Transverse colon (tissue), 3 donors: ENCODE measurements around the gene ABCB10.

Experiments
- CTCF ChIP-seq, 5 experiments: fragments of 200-600 bp in 3 of 5; fragments of 450-650 bp in 2 of 5; sonication (generic) in 3 of 5; IDR thresholded peaks; 1 replicate in 2 of 5; 2 replicates in 3 of 5; pipeline ENCODE4 v1.5.1; 2016 to 2017; ENCODE audit warnings: antibody characterized with exemption in 5 of 5, inconsistent platforms in 3 of 5, mild to moderate bottlenecking in 2 of 5, moderate library complexity in 1 of 5
- EP300 ChIP-seq: sonication (generic); formaldehyde crosslinking; IDR thresholded peaks from one replicate; pipeline ENCODE4 v1.6.1; 2017; ENCODE audit warnings: antibody characterized with exemption, low read depth

GRCh38 chr1:229574679-229575442 is 16.4 kb upstream of the ABCB10 start:
- TF ChIP-seq CTCF (IDR thresholded peaks at IDR 0.05) = no peak
- TF ChIP-seq EP300 = no peak
